Activated CD4-positive, alpha-beta T cell treated with anti-CD3 and anti-CD28 coated beads, Interleukin-10, Interleukin-2, amounts not matched to agents 100 ng/mL and 50 ng/mL, durations not matched to agents 16 hours and 8 hours (primary cell): ENCODE measurements around the gene ALG8.
"Not testable (repeated sequence)": the region's sequence is repeated elsewhere in the genome, so short reads cannot be mapped to it uniquely, and the experiment has no call there.

Experiments used
- DNase-seq: peaks from one replicate; pipeline ENCODE4 v3.0.0-alpha.2; 2020

Gene ALG8

DNA sequence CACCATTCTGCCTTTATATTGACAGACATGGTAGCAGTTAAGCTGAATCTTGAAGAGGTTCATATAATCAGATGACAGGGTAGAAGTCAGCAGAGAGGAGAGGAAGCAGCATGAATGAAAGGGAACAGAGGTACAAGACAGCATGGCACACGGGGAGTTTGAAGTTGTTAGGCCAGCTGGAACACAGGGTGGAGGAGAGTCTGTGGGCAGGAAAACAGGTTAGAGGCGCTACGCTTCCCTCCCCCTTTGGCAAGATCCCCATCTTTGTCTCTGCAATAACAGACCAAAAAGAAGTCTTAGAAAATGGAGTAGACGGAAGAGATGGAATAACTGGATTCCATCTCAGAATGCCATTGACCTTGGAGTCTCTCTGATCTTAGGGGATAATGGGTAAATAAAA, 39.8 kb downstream of the ALG8 start:
- no peak for DNase-seq

DNA sequence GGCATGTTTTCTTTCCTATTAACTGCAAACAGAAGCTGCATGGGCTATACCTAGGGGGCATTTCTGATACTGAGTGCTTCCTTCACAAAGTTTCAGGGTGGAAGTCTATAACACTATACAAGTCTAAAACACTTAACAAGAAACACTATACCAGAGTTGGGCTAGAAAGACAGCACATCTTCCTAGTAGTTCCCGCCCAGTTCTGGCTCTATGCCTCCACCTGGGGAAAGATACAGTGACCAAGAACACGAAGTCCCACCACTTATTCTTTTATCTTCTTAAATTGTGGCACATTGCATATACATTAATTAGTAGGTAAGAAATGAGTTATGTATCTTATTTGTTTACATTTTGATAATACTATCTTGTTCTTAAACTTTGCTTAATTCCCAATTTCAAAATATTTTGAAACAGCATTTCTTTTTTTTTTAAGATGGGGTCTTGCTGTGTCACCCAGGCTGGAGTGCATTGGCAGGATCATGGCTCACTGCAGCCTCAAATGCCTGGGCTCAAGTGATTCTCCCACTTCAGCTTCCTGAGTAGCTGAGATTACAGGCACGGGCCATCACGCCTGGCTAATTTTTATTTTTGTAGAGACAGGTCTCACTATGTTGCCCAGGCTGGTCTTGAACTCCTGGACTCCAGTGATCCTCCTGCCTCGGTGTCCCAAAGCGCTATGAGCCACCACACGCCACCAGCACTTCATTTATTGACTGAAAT, 41.6 kb downstream of the ALG8 start:
- DNase-seq, result no peak

GRCh38 chr11:78094250-78094649, 45.2 kb downstream of the ALG8 start:
- peak; percentile 72 for DNase-seq

- not testable (repeated sequence) for DNase-seq
Observed at GRCh38 chr11:78086521-78087074, 52.8 kb downstream of the ALG8 start.

GRCh38 chr11:78085972-78086371, 53.5 kb downstream of the ALG8 start:
- DNase-seq, result no peak

GRCh38 chr11:78084506-78084905, 54.9 kb downstream of the ALG8 start:
- DNase-seq, result not testable (repeated sequence)

DNA sequence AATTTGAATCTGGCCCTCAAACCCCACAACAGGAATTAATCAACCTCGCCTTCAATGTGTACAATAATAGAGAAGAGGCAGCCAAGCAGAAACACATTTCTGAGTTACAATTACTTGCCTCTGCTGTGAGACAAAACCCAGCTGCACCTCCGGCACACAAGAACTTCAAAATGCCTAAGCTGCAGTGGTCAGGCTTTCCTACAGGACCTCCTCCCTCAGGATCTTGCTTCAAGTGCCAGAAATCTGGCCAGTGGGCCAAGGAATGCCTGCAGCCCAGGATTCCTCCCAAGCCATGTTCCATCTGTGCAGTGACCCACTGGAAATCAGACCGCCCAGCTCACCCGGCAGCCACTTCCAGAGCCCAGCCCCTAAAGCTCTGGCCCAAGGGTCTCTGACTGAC, 56.4 kb downstream of the ALG8 start:
- DNase-seq, result no peak

- DNase-seq, result no peak
Observed at GRCh38 chr11:78082146-78082545, 57.3 kb downstream of the ALG8 start.

DNA sequence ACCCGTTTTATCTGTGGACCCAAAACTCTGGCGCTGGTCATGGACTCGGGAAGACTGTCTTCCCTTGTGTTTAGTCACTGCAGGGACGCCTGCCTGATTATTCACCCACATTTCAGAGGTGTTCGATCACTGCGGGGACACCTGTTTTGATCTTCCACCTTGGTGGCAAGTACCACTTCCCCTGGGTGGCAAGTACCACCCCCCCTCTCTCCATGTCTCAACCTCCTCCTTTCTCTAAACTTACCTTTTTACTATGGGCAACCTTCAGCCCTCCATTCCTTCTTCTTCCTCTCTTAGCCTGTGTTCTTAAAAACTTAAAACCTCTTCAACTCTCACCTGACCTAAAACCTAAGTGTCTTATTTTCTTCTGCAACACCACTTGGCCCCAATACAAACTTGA, 57.8 kb downstream of the ALG8 start:
- no peak for DNase-seq

DNA sequence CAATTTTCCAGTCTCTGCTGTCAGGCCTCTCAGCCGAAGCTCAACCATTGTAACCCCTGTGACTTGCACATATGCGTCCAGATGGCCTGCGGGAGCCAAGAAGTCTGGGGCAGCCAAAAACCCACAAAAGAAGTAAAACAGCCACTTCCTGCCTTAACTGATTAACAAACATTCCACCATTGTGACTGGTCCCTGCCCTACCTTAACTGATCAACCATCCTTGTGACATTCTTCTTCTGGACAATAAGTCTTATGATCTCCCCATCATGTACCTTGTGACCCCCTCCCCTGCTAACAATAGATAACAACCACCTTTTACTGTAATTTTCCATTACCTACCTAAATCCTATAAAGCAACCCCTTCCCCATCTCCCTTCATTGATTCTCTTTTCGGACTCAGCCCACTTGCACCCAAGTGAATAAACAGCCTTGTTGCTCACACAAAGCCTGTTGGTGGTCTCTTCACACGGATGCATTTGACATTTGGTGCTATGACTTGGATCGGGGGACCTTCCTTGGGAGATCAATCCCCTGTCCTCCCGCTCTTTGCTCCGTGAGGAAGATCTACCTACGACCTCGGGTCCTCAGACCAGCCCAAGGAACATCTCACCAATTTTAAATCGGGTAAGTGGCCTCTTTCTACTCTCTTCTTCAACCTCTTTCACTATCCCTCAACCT, 58.5 kb downstream of the ALG8 start:
- no peak for DNase-seq

DNA sequence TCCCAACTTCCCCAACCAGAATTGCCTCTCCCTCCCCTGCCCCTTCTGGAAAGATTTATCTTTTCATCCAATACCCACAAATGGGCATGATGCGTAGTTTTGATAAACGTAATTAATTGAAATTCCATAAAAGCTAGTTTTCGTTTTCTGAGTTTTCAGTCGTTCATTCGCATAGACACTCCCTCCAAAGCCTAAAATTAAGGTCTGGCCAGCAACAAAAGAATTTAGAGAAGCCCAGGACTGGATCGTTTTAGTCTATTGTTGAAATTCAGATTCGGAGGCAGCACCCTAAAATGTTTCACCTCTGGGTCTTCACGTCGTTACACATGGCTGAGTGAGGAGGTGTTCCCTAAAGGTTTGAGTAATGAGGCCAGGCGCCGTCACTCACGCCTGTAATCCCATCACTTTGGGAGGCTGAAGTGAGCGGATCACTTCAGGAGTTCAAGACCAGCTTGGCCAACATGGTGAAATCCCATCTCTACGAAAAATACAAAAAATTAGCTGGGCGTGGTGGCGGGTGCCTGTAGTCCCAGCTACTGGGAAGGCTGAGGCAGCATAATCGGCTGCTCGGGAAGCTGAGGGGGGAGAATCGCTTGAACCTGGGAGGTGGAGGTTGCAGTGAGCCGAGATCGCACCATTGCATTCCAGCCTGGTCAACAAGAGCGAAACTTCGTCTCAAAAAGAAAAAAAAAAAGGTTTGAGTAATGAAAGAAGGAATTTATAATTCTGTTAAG, 59.2 kb downstream of the ALG8 start:
- no peak for DNase-seq

GRCh38 chr11:78079232-78080083, 60.0 kb downstream of the ALG8 start, which contains the start of gene NDUFC2:
Gene NDUFC2, minus strand, starts transcription at chr11:78079862. Its CDS starts 118 bp downstream, at chr11:78079744.
- peak; percentile 81 for DNase-seq

DNA sequence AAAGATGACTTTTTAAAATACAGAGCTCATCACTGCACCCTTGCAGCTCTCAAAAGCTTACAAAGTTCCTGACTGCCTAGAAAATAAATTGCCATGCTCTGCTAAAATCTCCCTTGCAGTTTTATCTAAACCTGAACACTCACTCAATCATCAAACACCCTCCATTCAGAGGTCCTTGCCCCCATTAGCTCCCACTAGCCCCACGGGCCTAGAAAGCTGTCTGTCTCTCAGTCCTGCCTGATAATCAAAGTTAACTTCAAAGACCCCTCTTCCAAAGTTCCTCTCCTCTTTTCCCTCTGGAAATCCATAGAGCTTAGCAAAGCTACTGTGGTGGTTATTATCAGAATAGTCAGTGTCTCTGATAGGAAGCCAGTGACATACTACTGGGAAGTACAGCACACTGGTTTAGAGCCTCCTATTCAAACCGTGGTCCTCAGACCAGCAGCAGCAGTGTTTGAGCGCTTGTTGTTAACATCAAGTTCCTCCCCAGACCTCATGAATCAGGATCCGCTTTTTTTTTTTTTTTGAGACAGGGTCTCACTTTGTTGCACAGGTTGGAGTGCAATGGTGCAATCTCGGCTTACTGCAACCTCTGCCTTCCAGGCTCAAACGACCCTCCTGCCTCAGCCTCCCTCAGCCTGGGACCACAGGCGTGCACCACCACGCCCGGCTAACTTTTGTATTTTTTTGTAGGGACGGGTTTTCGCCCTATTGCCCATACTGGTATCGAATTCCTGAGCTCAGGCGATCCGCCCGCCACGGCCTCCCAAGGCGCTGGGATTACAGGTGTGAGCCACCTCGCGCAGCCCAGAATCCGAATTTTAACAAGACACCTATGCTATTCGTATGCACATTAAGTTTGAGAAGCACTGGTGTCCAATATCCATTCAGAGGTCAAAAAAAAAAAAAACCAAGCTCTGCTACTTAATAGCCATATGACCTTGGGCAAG, 60.9 kb downstream of the ALG8 start:
- DNase-seq, result no peak

GRCh38 chr11:78077592-78077991, 61.8 kb downstream of the ALG8 start:
- DNase-seq, result not testable (repeated sequence)

GRCh38 chr11:78076733-78077403, 62.6 kb downstream of the ALG8 start:
- DNase-seq, result no peak

DNA sequence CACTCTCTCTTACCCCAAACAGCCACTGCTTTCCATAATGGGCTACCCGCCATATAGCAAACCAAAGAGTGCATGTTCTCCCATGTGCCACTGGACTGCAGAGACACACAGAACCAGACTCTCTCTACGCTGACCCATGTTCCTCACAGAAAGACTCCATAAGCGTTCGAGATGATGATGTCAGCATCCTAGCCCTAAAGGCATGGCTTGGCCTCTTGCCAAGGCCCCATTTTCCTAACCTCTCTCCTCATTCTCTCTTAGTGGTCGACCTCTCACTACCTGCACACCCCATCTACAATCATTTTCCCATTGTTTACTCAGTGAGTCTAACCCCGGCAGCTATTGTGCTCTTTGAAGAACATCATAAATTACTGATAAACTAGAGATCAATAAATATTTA, 64.7 kb downstream of the ALG8 start:
- DNase-seq, result no peak

DNA sequence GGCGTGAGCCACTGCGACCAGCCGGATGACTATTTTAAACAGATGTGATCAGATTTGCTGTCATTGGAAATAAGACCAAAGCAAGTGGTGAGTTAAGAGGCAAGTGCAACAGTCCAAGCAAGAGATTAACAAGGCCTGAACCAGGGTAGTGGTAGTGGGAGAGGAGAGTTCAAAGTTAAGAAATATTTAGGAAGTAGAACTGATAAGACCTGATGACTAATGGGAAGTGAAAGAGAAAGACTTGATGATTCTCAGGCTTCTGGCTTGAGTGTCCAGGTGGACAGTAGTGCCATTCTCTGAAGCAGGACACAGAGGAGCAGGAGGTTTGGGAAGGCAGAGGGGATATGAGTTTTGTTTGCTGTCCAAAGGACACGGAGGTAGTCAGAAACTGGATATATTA, 67.0 kb downstream of the ALG8 start:
- DNase-seq, result no peak

- DNase-seq, result no peak
Observed at GRCh38 chr11:78071717-78072116, 67.7 kb downstream of the ALG8 start.

DNA sequence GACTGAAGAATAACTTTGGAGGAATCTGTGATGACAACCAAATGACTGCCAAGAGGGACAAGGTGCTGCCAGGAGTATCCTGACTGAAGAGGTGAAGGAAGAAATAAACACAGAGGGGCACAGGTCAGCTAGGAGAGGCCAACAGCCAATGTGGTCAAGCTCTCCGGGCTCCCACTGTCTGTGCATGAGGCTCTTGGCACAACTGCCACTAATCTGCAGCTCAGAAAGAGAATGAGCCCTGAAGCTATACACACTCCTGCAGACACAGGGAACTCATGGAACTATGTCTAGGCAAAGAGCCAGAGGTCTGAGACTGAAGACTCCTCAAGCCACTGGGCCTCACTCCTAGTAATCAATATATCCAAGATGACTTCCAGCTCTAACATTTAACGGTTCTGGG, 68.8 kb downstream of the ALG8 start:
- no peak for DNase-seq

- no peak for DNase-seq
Observed at GRCh38 chr11:78069465-78069864, 70.0 kb downstream of the ALG8 start.

DNA sequence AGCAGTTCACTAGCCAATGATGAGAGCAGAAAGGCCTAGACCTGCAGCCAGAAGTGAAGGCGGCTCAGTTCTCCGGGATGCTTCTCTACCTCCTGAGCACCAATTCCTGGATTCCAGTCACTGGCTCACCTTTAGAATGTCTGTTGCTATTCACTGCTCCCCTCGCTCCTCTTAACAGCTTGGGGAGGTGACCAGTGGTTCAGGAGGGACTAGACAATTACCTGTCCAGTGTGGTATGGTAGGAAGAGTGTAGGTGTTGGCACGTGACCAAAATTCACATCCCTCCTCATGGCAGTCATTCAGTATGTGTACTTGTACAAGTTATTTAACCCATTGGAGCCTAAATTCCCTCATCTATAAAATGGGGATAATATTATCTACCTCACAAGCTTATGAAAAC, 71.7 kb downstream of the ALG8 start:
- DNase-seq, result no peak
